Vagina (tissue), 2 donors: ENCODE data around the gene TBC1D22A. TPM values are rescaled to one million over a fixed set of nuclear protein-coding genes. Genes with fewer than 3 reads are reported as not detected.

ENCODE experiments used
- DNase-seq, 2 donors: peaks; one replicate each; pipeline ENCODE4 v3.0.0-alpha.2; 2017; ENCODE audit errors: extremely low spot score in 2 of 2
- H3K27ac ChIP-seq: fragments of 200-600 bp; sonication (generic); one replicate; pipeline ENCODE4 v1.5.1; 2019
- H3K27me3 ChIP-seq: fragments of 200-600 bp; sonication (generic); one replicate; pipeline ENCODE4 v1.5.1; 2019
- H3K36me3 ChIP-seq, 2 donors: fragments of 200-600 bp; sonication (generic); one replicate each; pipeline ENCODE4 v1.5.1; 2017 to 2019
- H3K4me1 ChIP-seq: fragments of 200-600 bp; sonication (generic); one replicate; pipeline ENCODE4 v1.5.1; 2019
- H3K4me3 ChIP-seq, 2 donors: fragments of 200-600 bp; sonication (generic); 1 replicate in 1 of 2; 2 replicates in 1 of 2; pipeline ENCODE4 v1.5.1; 2016 to 2019
- H3K9me3 ChIP-seq: fragments of 200-600 bp; sonication (generic); one replicate; pipeline ENCODE4 v1.5.1; 2019
- CTCF ChIP-seq, 3 experiments: fragments of 450-650 bp in 2 of 3; fragments of 200-600 bp in 1 of 3; sonication (generic) in 1 of 3; IDR thresholded peaks; one replicate each; pipeline ENCODE4 v1.5.1; 2017 to 2019; ENCODE audit warnings: antibody characterized with exemption in 3 of 3, mild to moderate bottlenecking in 2 of 3, moderate library complexity in 2 of 3
- POLR2A ChIP-seq, 2 donors: fragments of 450-650 bp; IDR thresholded peaks; one replicate each; pipeline ENCODE4 v1.6.1; 2017; ENCODE audit warnings: antibody characterized with exemption in 2 of 2, mild to moderate bottlenecking in 2 of 2, moderate library complexity in 2 of 2
- POLR2AphosphoS5 ChIP-seq, 2 donors: sonication (generic); formaldehyde crosslinking; IDR thresholded peaks; one replicate each; pipeline ENCODE4 v1.9.0; 2017; ENCODE audit warnings: antibody characterized with exemption in 2 of 2, mild to moderate bottlenecking in 2 of 2, low read depth in 1 of 2; ENCODE audit not compliant: insufficient read depth in 1 of 2
- intact Hi-C: fragments of 100-400 bp; cut with DNase I; formaldehyde crosslinking; loops from one replicate; pipeline ENCODE4 v1.15.1; 2023
- total RNA-seq: library from RNA; depleted of rRNA; stranded (reverse); fragments of >200 nt; gene quantifications from one replicate; pipeline ENCODE4 v1.2.3, GENCODE V29; 2016

Gene TBC1D22A
- total RNA-seq, 1 donor from 2014 or later: 38.3 TPM

GRCh38 chr22:46754110-46754799 lies 8.2 kb upstream of the TBC1D22A start:
- Histone ChIP-seq H3K27ac (peak overlapping the region; percentile 81), H3K4me3 (peak overlapping the region in 1 of 2 donors; percentile 3), H3K4me1 (peaks cover 45% of the 10 kb centered on the region), H3K27me3 (no peaks in the 10 kb centered on the region), H3K9me3 (no peaks in the 10 kb centered on the region), H3K36me3 (no peaks in the 10 kb centered on the region)
- intact Hi-C loops: no loop called here
- no peak for DNase-seq
- no peak for TF ChIP-seq CTCF (IDR thresholded peaks at IDR 0.05)
- no peak for TF ChIP-seq POLR2A (IDR thresholded peaks at IDR 0.05)
- peak; percentile 75 to 80 for TF ChIP-seq POLR2AphosphoS5 (IDR thresholded peaks at IDR 0.05; ENCODE audit: insufficient read depth in 1 of 2, low read depth in 1 of 2)

GRCh38 chr22:46754826-46755225 lies 7.6 kb upstream of the TBC1D22A start:
- H3K9me3 ChIP-seq: no peaks in the 10 kb centered on the region
- H3K27me3 ChIP-seq: no peaks in the 10 kb centered on the region
- TF ChIP-seq CTCF (IDR thresholded peaks at IDR 0.05): no peak
- TF ChIP-seq POLR2AphosphoS5 (IDR thresholded peaks at IDR 0.05; ENCODE audit: insufficient read depth in 1 of 2, low read depth in 1 of 2): no peak
- TF ChIP-seq POLR2A (IDR thresholded peaks at IDR 0.05): no peak
- H3K4me3 ChIP-seq: peak overlapping the region in 1 of 2 donors; percentile 3
- peaks cover 39% of the 10 kb centered on the region for H3K4me1 ChIP-seq
- intact Hi-C loops: no loop called here
- DNase-seq: no peak
- H3K27ac ChIP-seq: no peak overlapping the region
- H3K36me3 ChIP-seq: no peaks in the 10 kb centered on the region

- Histone ChIP-seq H3K27ac (no peak overlapping the region), H3K9me3 (no peaks in the 10 kb centered on the region), H3K4me3 (no peak overlapping the region), H3K27me3 (no peaks in the 10 kb centered on the region), H3K36me3 (no peaks in the 10 kb centered on the region), H3K4me1 (peaks cover 32% of the 10 kb centered on the region)
- intact Hi-C loops: no loop called here
- DNase-seq: no peak
- TF ChIP-seq CTCF (IDR thresholded peaks at IDR 0.05) (no peak), POLR2A (IDR thresholded peaks at IDR 0.05) (no peak), POLR2AphosphoS5 (IDR thresholded peaks at IDR 0.05; ENCODE audit: insufficient read depth in 1 of 2, low read depth in 1 of 2) (no peak)
Observed at GRCh38 chr22:46755525-46755924, 6.9 kb upstream of the TBC1D22A start.

- intact Hi-C loops: no loop called here
- no peak for DNase-seq
- Histone ChIP-seq H3K36me3 (no peaks in the 10 kb centered on the region), H3K4me1 (peaks cover 28% of the 10 kb centered on the region), H3K9me3 (no peaks in the 10 kb centered on the region), H3K27me3 (no peaks in the 10 kb centered on the region), H3K4me3 (no peak overlapping the region), H3K27ac (no peak overlapping the region)
- no peak for TF ChIP-seq POLR2AphosphoS5 (IDR thresholded peaks at IDR 0.05; ENCODE audit: insufficient read depth in 1 of 2, low read depth in 1 of 2)
- TF ChIP-seq CTCF (IDR thresholded peaks at IDR 0.05): no peak
- no peak for TF ChIP-seq POLR2A (IDR thresholded peaks at IDR 0.05)
Observed at GRCh38 chr22:46756097-46756496, 6.4 kb upstream of the TBC1D22A start.

DNA sequence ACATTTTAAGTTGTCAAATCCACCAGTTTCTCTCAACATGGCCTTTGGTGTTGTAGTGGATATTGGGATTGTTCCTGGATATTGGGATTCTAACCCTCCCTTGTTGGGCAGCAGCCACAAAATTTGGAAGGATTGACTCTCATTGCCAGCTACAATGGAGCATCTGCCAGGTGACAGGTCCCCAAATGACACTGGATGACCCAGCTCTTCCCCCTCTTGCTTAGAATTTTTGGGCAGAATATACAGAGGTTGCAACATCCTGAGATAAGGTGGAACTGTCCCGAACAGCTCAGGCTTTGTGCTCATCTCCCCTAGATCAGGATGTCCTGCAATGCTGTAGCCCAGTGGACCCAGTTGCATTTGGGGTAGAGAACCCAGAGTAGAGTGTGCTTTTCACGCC lies 5.3 kb upstream of the TBC1D22A start:
- no peaks in the 10 kb centered on the region for H3K27me3 ChIP-seq
- H3K4me3 ChIP-seq: no peak overlapping the region
- H3K9me3 ChIP-seq: no peaks in the 10 kb centered on the region
- H3K4me1 ChIP-seq: peaks cover 36% of the 10 kb centered on the region
- intact Hi-C loops: no loop called here
- H3K27ac ChIP-seq: no peak overlapping the region
- H3K36me3 ChIP-seq: no peaks in the 10 kb centered on the region
- no peak for DNase-seq
- TF ChIP-seq POLR2A (IDR thresholded peaks at IDR 0.05) (no peak), POLR2AphosphoS5 (IDR thresholded peaks at IDR 0.05; ENCODE audit: insufficient read depth in 1 of 2, low read depth in 1 of 2) (no peak), CTCF (IDR thresholded peaks at IDR 0.05) (no peak)
